Trophoblast cell (in vitro differentiated cells and primary cell): ENCODE measurements around the gene SHC2.
A peak's percentile ranks its signal among the peaks of the same experiment; 100 is the strongest.

ENCODE experiments used
- DNase-seq, 2 donors: peaks; one replicate each; pipeline ENCODE4 v3.0.0-alpha.2; 2016
- H2AFZ ChIP-seq: 2 replicates; pipeline ENCODE4 v1.6.1; 2013; ENCODE audit warnings: low read length, moderate library complexity, mild to moderate bottlenecking; ENCODE audit not compliant: insufficient read depth, poor library complexity
- H2AK5ac ChIP-seq: 2 replicates; pipeline ENCODE4 v1.6.1; 2013; ENCODE audit warnings: mild to moderate bottlenecking, low read length
- H2BK120ac ChIP-seq: 2 replicates; pipeline ENCODE4 v1.6.1; 2013; ENCODE audit warnings: low read length, mild to moderate bottlenecking, moderate library complexity; ENCODE audit not compliant: insufficient read depth, poor library complexity
- H2BK12ac ChIP-seq: 2 replicates; pipeline ENCODE4 v1.6.1; 2013; ENCODE audit warnings: mild to moderate bottlenecking, low read length, moderate library complexity
- H2BK5ac ChIP-seq: 2 replicates; pipeline ENCODE4 v1.6.1; 2013; ENCODE audit warnings: low read length, low read depth, moderate library complexity, mild to moderate bottlenecking; ENCODE audit not compliant: poor library complexity
- H3K14ac ChIP-seq: 2 replicates; pipeline ENCODE4 v1.6.1; 2013; ENCODE audit warnings: mild to moderate bottlenecking, low read length
- H3K18ac ChIP-seq: 2 replicates; pipeline ENCODE4 v1.6.1; 2013; ENCODE audit warnings: mild to moderate bottlenecking, low read length
- H3K23ac ChIP-seq: 2 replicates; pipeline ENCODE4 v1.6.1; 2013; ENCODE audit warnings: low read length
- H3K27ac ChIP-seq: 2 replicates; pipeline ENCODE4 v1.5.1; 2013; ENCODE audit warnings: low read depth, mild to moderate bottlenecking, inconsistent platforms, low read length, moderate library complexity
- H3K27me3 ChIP-seq: 2 replicates; pipeline ENCODE4 v1.6.1; 2013; ENCODE audit warnings: inconsistent platforms, mild to moderate bottlenecking, low read length, moderate library complexity; ENCODE audit not compliant: insufficient read depth
- H3K36me3 ChIP-seq, 2 experiments: 1 replicate in 1 of 2; 2 replicates in 1 of 2; pipeline ENCODE4 v1.6.1; 2013; ENCODE audit warnings: low read length in 2 of 2, mild to moderate bottlenecking in 2 of 2, moderate library complexity in 1 of 2; ENCODE audit not compliant: insufficient read depth in 2 of 2, control insufficient read depth in 1 of 2
- H3K4ac ChIP-seq: 2 replicates; pipeline ENCODE4 v1.6.1; 2013; ENCODE audit warnings: low read depth, mild to moderate bottlenecking, low read length, moderate library complexity
- H3K4me1 ChIP-seq, 2 experiments: 1 replicate in 1 of 2; 2 replicates in 1 of 2; pipeline ENCODE4 v1.6.1; 2013; ENCODE audit warnings: low read length in 2 of 2, mild to moderate bottlenecking in 2 of 2, moderate library complexity in 1 of 2; ENCODE audit not compliant: insufficient read depth in 2 of 2, control insufficient read depth in 1 of 2
- H3K4me2 ChIP-seq: 2 replicates; pipeline ENCODE4 v1.6.1; 2013; ENCODE audit warnings: inconsistent platforms, mild to moderate bottlenecking, low read length, moderate library complexity
- H3K4me3 ChIP-seq: 2 replicates; pipeline ENCODE4 v1.5.1; 2013; ENCODE audit warnings: mild to moderate bottlenecking, low read depth, low read length, inconsistent platforms
- H3K79me1 ChIP-seq: one replicate; pipeline ENCODE4 v1.6.1; 2013; ENCODE audit warnings: low read length
- H3K79me2 ChIP-seq: 2 replicates; pipeline ENCODE4 v1.6.1; 2013; ENCODE audit warnings: low read length, mild to moderate bottlenecking; ENCODE audit not compliant: control insufficient read depth, insufficient read depth, poor library complexity
- H3K9ac ChIP-seq: 2 replicates; pipeline ENCODE4 v1.6.1; 2013; ENCODE audit warnings: mild to moderate bottlenecking, low read length
- H3K9me3 ChIP-seq: 2 replicates; pipeline ENCODE4 v1.6.1; 2013; ENCODE audit warnings: low read depth, mild to moderate bottlenecking, control low read depth, inconsistent platforms, low read length; ENCODE audit not compliant: insufficient read depth
- H4K12ac ChIP-seq: 2 replicates; pipeline ENCODE4 v1.6.1; 2013; ENCODE audit warnings: low read depth, mild to moderate bottlenecking, low read length, moderate library complexity
- H4K8ac ChIP-seq: 2 replicates; pipeline ENCODE4 v1.6.1; 2013; ENCODE audit warnings: low read depth, mild to moderate bottlenecking, low read length, moderate library complexity
- H4K91ac ChIP-seq: one replicate; pipeline ENCODE4 v1.6.1; 2013; ENCODE audit warnings: low read depth, mild to moderate bottlenecking, low read length, moderate library complexity
- WGBS: extraction: QIAGEN DNeasy Blood & Tissue Kit; methylation state at CpG from one replicate; pipeline ENCODE4 v1.1.7; 2013; ENCODE audit warnings: missing lambda C conversion rate; ENCODE audit not compliant: insufficient read length, insufficient coverage; ENCODE audit errors: extremely low coverage; 5-methylcytosine and 5-hydroxymethylcytosine counted together

SHC2 gene

GRCh38 chr19:488505-489417 lies 27.9 kb upstream of the SHC2 start:
- Histone ChIP-seq H3K4me3 (peak overlapping the region; percentile 96), H2AK5ac (peak overlapping the region; percentile 7), H4K8ac (peak overlapping the region; percentile 97), H2AFZ (peak overlapping the region; percentile 61), H3K79me1 (peaks cover 22% of the 10 kb centered on the region), H3K4ac (peak overlapping the region; percentile 85), H2BK5ac (peak overlapping the region; percentile 92), H2BK120ac (peak overlapping the region; percentile 85), H3K4me2 (peak overlapping the region; percentile 99), H3K27me3 (no peaks in the 10 kb centered on the region), H3K27ac (peak overlapping the region; percentile 96), H3K4me1 (peaks cover 14 to 22% of the 10 kb centered on the region in 2 experiments), H3K18ac (peak overlapping the region; percentile 78), H3K14ac (peak overlapping the region; percentile 80), H3K9me3 (peaks cover 10% of the 10 kb centered on the region), H4K91ac (peak overlapping the region; percentile 97), H3K36me3 (no peaks in the 10 kb centered on the region), H4K12ac (peak overlapping the region; percentile 92), H3K23ac (no peak overlapping the region), H3K79me2 (peaks cover 4% of the 10 kb centered on the region), H3K9ac (peak overlapping the region; percentile 99), H2BK12ac (no peak overlapping the region)
- DNase-seq = peak; percentile 81 to 82
- WGBS = no CpG with 5 or more reads among the region's 114 CpGs

DNA sequence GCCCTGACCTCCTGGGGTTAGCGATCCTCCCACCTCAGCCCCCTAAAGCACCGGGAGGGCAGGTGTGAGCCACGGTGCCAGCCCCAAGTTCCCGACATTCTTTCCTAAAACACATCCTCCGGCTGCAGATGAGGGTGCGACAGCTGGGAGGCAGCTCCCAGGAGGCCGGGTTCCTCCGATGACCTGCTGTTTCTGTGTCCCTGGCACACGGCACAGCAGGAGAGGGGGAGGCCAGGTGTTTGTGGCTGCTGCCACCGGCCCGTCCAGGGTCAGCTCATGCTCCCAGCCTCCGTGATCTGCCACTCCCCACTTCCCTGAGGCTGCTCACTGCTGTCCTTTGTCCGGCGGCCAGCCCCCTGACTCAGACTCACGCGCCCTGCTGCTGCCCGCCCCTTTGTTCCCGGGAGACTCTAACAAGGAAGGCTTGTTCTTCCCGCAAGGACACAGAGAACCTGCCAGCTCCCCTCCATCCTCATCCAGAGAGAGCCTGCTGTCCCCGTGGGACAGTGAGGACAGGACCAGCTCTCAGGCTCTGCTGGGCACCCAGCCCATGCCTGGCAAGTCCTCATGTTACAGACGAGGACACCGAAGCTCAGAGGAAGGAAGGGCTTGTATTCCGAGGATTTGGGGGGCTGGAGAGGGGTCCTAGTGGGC lies 24.9 kb upstream of the SHC2 start:
- Histone ChIP-seq H2BK12ac (peak overlapping the region; percentile 68), H3K4me3 (no peak overlapping the region), H4K91ac (peak overlapping the region; percentile 89), H2AK5ac (peak overlapping the region; percentile 76), H2BK5ac (peak overlapping the region; percentile 8), H3K18ac (peak overlapping the region; percentile 1), H3K79me1 (peaks cover 22% of the 10 kb centered on the region), H4K8ac (peak overlapping the region; percentile 38), H3K14ac (peak overlapping the region; percentile 50), H3K4me2 (peak overlapping the region; percentile 8), H3K27me3 (no peaks in the 10 kb centered on the region), H3K4ac (peak overlapping the region; percentile 10), H4K12ac (peak overlapping the region; percentile 73), H3K4me1 (peaks cover 14 to 22% of the 10 kb centered on the region in 2 experiments), H3K27ac (peak overlapping the region; percentile 30), H2AFZ (peak overlapping the region; percentile 13), H3K23ac (no peak overlapping the region), H3K79me2 (peaks cover 4% of the 10 kb centered on the region), H3K36me3 (no peaks in the 10 kb centered on the region), H3K9me3 (peaks cover 6% of the 10 kb centered on the region), H3K9ac (peak overlapping the region; percentile 59), H2BK120ac (peak overlapping the region; percentile 5)
- peak in 1 of 2 donors; percentile 12 for DNase-seq
- no CpG with 5 or more reads among the region's 23 CpGs for WGBS

- Histone ChIP-seq H2BK5ac (no peak overlapping the region), H3K79me1 (peaks cover 22% of the 10 kb centered on the region), H4K91ac (peak overlapping the region; percentile 89), H3K27me3 (no peaks in the 10 kb centered on the region), H3K23ac (no peak overlapping the region), H3K79me2 (peaks cover 4% of the 10 kb centered on the region), H3K4ac (no peak overlapping the region), H4K8ac (no peak overlapping the region), H3K4me3 (no peak overlapping the region), H4K12ac (no peak overlapping the region), H3K18ac (no peak overlapping the region), H2AK5ac (no peak overlapping the region), H3K36me3 (no peaks in the 10 kb centered on the region), H3K9me3 (peaks cover 6% of the 10 kb centered on the region), H2AFZ (no peak overlapping the region), H3K14ac (no peak overlapping the region), H2BK12ac (no peak overlapping the region), H2BK120ac (no peak overlapping the region), H3K4me2 (no peak overlapping the region), H3K4me1 (peaks cover 14 to 22% of the 10 kb centered on the region in 2 experiments), H3K9ac (no peak overlapping the region), H3K27ac (no peak overlapping the region)
- WGBS = no CpG with 5 or more reads among the region's 22 CpGs
- DNase-seq = no peak
These were observed 24.2 kb upstream of the SHC2 start for GRCh38 chr19:485077-485476.

- Histone ChIP-seq H2BK120ac (no peak overlapping the region), H3K9me3 (peaks cover 6% of the 10 kb centered on the region), H3K27me3 (no peaks in the 10 kb centered on the region), H3K4me2 (no peak overlapping the region), H2BK12ac (no peak overlapping the region), H3K14ac (no peak overlapping the region), H3K27ac (no peak overlapping the region), H3K18ac (no peak overlapping the region), H3K4me3 (no peak overlapping the region), H2AK5ac (no peak overlapping the region), H3K79me2 (peaks cover 4% of the 10 kb centered on the region), H3K4me1 (peaks cover 14 to 19% of the 10 kb centered on the region in 2 experiments), H4K8ac (no peak overlapping the region), H4K12ac (no peak overlapping the region), H2BK5ac (no peak overlapping the region), H3K23ac (no peak overlapping the region), H4K91ac (no peak overlapping the region), H3K79me1 (peaks cover 21% of the 10 kb centered on the region), H3K9ac (no peak overlapping the region), H2AFZ (no peak overlapping the region), H3K36me3 (no peaks in the 10 kb centered on the region), H3K4ac (no peak overlapping the region)
- WGBS = no CpG with 5 or more reads among the region's 15 CpGs
- no peak for DNase-seq
These were observed 23.7 kb upstream of the SHC2 start for GRCh38 chr19:484494-484893.
